ENCODE results near the gene RAB9A. TPM values are rescaled to one million over a fixed set of nuclear protein-coding genes. Genes with fewer than 3 reads are reported as not detected.

The RAB9A gene
- total and polyA plus RNA-seq, 2 of the 8 experiments (the other 6 are each of a cell fraction or from before 2014, with no cell fraction given): 21.8 to 34.0 TPM

DNA sequence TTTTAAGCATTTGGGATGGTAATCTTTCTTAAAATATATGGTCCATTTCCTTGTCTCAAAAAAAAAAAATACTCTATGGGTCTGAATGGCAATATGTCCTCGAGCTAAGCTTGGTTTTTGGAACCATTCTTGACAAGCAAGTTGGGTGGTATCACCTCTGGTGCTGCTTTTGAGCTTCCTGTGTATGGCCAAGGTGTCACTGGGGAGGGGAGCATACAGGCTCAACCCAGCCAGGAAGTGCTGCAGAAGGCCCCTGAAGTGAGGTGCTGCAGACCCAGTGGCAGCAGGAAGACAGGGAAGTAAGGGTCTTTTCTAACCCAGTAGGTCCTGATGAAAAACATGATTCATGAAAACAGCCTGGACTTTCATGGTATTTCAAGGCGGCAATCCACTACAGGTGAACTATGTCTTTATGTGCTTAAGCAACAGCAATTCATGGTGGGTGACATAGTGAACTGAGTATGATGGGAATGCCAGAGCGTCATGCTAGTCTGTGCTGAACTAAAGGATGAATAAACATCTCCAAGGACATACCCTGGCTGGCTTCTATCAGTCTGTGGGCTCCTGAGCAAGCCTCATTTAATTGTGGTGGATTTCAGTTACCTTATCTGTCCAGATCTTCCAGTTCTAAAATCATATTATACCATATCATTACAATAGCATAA lies 30.4 kb downstream of the RAB9A start:
- Histone ChIP-seq H3K14ac (ENCODE audit: insufficient read length) (no peak overlapping the region), H3K79me1 (ENCODE audit: low read depth, low read length) (no peaks in the 10 kb centered on the region; the same call in 1 of the 2 replicates), H3K9me3 (ENCODE audit: insufficient read depth in 2 of 2, low read depth in 1 of 2, low read length in 1 of 2) (no peaks in the 10 kb centered on the region), H2AK5ac (ENCODE audit: low read depth, low read length) (no peak overlapping the region), H3K18ac (ENCODE audit: extremely low read depth, low read length) (no peak overlapping the region), H3K56ac (replicated peaks; ENCODE audit: insufficient read length, low read depth, low read length) (no peak overlapping the region), H2BK5ac (ENCODE audit: low read depth, low read length) (no peak overlapping the region), H4K5ac (ENCODE audit: insufficient read length, low read depth, low read length) (no peak overlapping the region), H3K4me1 (replicated peaks in 1 of 4; ENCODE audit: control insufficient read depth in 3 of 4, insufficient read depth in 4 of 4, low read length in 3 of 4) (no peaks in the 10 kb centered on the region), H3K36me3 (ENCODE audit: control insufficient read depth in 2 of 4, insufficient read depth in 4 of 4, low read length in 3 of 4) (peaks cover 0 to 28% (median under 1%) of the 10 kb centered on the region in 4 experiments; a peak in 4 of 8 replicates), H3K4ac (replicated peaks; ENCODE audit: insufficient read length, low read depth, low read length) (no peak overlapping the region), H2BK20ac (ENCODE audit: low read length) (no peak overlapping the region), H2AFZ (ENCODE audit: low read length) (no peak overlapping the region), H4K20me1 (replicated peaks in 1 of 2; ENCODE audit: control insufficient read depth in 1 of 2, insufficient read depth in 2 of 2, low read length in 2 of 2) (peaks cover 0 to 2% of the 10 kb centered on the region in 2 experiments), H3K79me2 (ENCODE audit: control insufficient read depth in 1 of 2, insufficient read depth in 2 of 2, low read length in 2 of 2) (peaks cover 0 to 9% of the 10 kb centered on the region in 2 experiments; a peak in 1 of 4 replicates), H3K23ac (ENCODE audit: insufficient read length) (no peak overlapping the region), H2BK120ac (replicated peaks; ENCODE audit: low read depth, low read length) (no peak overlapping the region), H3K27me3 (replicated peaks in 1 of 4; ENCODE audit: control insufficient read depth in 3 of 4, extremely low read depth in 1 of 4, insufficient read depth in 3 of 4, low read length in 3 of 4) (no peaks in the 10 kb centered on the region), H3K23me2 (ENCODE audit: low read depth, low read length) (no peaks in the 10 kb centered on the region), H2BK15ac (ENCODE audit: low read length) (no peak overlapping the region), H3K27ac (ENCODE audit: low read depth, low read length) (no peak overlapping the region), H2BK12ac (ENCODE audit: low read depth, low read length) (no peak overlapping the region), H4K8ac (ENCODE audit: extremely low read depth, insufficient read depth, low read length) (no peak overlapping the region; the same call in 1 of the 2 replicates), H3K4me3 (ENCODE audit: extremely low read depth in 1 of 4, insufficient read depth in 2 of 4, low read depth in 3 of 4, low read length in 4 of 4) (no peak overlapping the region), H4K91ac (replicated peaks; ENCODE audit: insufficient read length, low read length) (no peak overlapping the region), H3K4me2 (ENCODE audit: insufficient read depth in 1 of 2, low read depth in 2 of 2, low read length in 2 of 2) (no peak overlapping the region), H3K9ac (replicated peaks in 1 of 4; ENCODE audit: extremely low read depth in 1 of 4, low read depth in 3 of 4, low read length in 3 of 4) (no peak overlapping the region)
- CTCF ChIA-PET (ENCODE audit: partially characterized antibody): interaction anchor here (0.7 to 1.3 kb wide), 2 partner anchors 28 to 212 kb away, joined by 3 to 5 read pairs; no protein-coding TSS in a partner anchor
- POLR2A ChIA-PET (ENCODE audit: partially characterized antibody): interaction anchor here (0.7 kb wide), 1 partner anchor 29 kb away, joined by 4 read pairs; no protein-coding TSS in a partner anchor
- no peak for FAIRE-seq
- TF ChIP-seq NRF1 (IDR thresholded peaks at IDR 0.05; ENCODE audit: low read depth, low read length): no peak
- TF ChIP-seq EZH2 (IDR thresholded peaks at IDR 0.05; ENCODE audit: low read depth, low read length, severe bottlenecking): no peak
- TF ChIP-seq MAFK (IDR thresholded peaks at IDR 0.05; ENCODE audit: low read depth, low read length): no peak
- no peak for TF ChIP-seq CHD2 (IDR thresholded peaks at IDR 0.05; ENCODE audit: low read length)
- TF ChIP-seq TAF1 (IDR thresholded peaks at IDR 0.05; ENCODE audit: low read depth, low read length): no peak
- TF ChIP-seq USF2 (IDR thresholded peaks at IDR 0.05; ENCODE audit: low read length): no peak
- no peak for DNase-seq (ENCODE audit: low read depth in 1 of 2, low spot score in 2 of 2)
- WGBS, 2 experiments (ENCODE audit: extremely low coverage in 1 of 2, insufficient coverage in 1 of 2, insufficient read length in 1 of 2, insufficient replicate concordance in 2 of 2, low coverage in 1 of 2, low lambda C conversion rate in 2 of 2, missing lambda C conversion rate in 1 of 2): 79% methylated on average over 3 of the region's 3 CpGs; no CpG with 5 or more reads in 1 of the 2 experiments

All from H1 (cell line).